ENCODE measurements around the gene TRPV3.

GRCh38 chr17:3603870-3604259 lies 46.3 kb upstream of the TRPV3 start:
- TF ChIP-seq, protein P1, sequence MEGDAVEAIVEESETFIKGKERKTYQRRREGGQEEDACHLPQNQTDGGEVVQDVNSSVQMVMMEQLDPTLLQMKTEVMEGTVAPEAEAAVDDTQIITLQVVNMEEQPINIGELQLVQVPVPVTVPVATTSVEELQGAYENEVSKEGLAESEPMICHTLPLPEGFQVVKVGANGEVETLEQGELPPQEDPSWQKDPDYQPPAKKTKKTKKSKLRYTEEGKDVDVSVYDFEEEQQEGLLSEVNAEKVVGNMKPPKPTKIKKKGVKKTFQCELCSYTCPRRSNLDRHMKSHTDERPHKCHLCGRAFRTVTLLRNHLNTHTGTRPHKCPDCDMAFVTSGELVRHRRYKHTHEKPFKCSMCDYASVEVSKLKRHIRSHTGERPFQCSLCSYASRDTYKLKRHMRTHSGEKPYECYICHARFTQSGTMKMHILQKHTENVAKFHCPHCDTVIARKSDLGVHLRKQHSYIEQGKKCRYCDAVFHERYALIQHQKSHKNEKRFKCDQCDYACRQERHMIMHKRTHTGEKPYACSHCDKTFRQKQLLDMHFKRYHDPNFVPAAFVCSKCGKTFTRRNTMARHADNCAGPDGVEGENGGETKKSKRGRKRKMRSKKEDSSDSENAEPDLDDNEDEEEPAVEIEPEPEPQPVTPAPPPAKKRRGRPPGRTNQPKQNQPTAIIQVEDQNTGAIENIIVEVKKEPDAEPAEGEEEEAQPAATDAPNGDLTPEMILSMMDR (IDR thresholded peaks at IDR 0.05; ENCODE audit: borderline replicate concordance, extremely low read depth, low read length, poor library complexity, severe bottlenecking): no peak
- TF ChIP-seq EZH2 (IDR thresholded peaks at IDR 0.05; ENCODE audit: borderline replicate concordance, low read depth, low read length, severe bottlenecking): no peak

Data from DND-41 (cell line).